HG02885 (cell line): ENCODE data around the gene ENGASE.

ENCODE experiments used
- ATAC-seq: cut with Tn5 transposase; IDR thresholded peaks from one replicate; pipeline ENCODE4 v1.9.1; 2021; ENCODE audit warnings: mild to moderate bottlenecking; ENCODE audit not compliant: unreplicated experiment, poor library complexity

Gene ENGASE

GRCh38 chr17:79078476-79079190 lies 4.0 kb downstream of the ENGASE start:
- ATAC-seq, result no peak

- ATAC-seq, result no peak
Observed at GRCh38 chr17:79079421-79080200, 5.0 kb downstream of the ENGASE start.

GRCh38 chr17:79080349-79080748 lies 5.7 kb downstream of the ENGASE start:
- no peak for ATAC-seq

- ATAC-seq, result no peak
Observed at GRCh38 chr17:79080761-79081290, 6.2 kb downstream of the ENGASE start.

GRCh38 chr17:79081571-79082276 lies 7.1 kb downstream of the ENGASE start:
- ATAC-seq, result no peak

- ATAC-seq, result no peak
Observed at GRCh38 chr17:79082311-79083190, 7.9 kb downstream of the ENGASE start.

GRCh38 chr17:79083191-79083971 lies 8.8 kb downstream of the ENGASE start:
- ATAC-seq, result no peak

- no peak for ATAC-seq
Observed at GRCh38 chr17:79084291-79085153, 9.9 kb downstream of the ENGASE start.

- ATAC-seq, result no peak
Observed at GRCh38 chr17:79085154-79085920, 10.7 kb downstream of the ENGASE start.

GRCh38 chr17:79085921-79086551 lies 11.4 kb downstream of the ENGASE start:
- no peak for ATAC-seq

GRCh38 chr17:79086609-79087427 lies 12.2 kb downstream of the ENGASE start:
- ATAC-seq, result no peak

GRCh38 chr17:79087428-79088143 lies 13.0 kb downstream of the ENGASE start:
- ATAC-seq, result no peak

- ATAC-seq, result no peak
Observed at GRCh38 chr17:79088247-79088996, 13.8 kb downstream of the ENGASE start.

GRCh38 chr17:79088997-79089328 lies 14.3 kb downstream of the ENGASE start:
- ATAC-seq, result no peak
